ENCODE results near the gene XIRP2. TPM values are rescaled to one million over a fixed set of nuclear protein-coding genes. Genes with fewer than 3 reads are reported as not detected.

XIRP2 gene
- total RNA-seq, 1 experiment from 2014 or later: not detected

DNA sequence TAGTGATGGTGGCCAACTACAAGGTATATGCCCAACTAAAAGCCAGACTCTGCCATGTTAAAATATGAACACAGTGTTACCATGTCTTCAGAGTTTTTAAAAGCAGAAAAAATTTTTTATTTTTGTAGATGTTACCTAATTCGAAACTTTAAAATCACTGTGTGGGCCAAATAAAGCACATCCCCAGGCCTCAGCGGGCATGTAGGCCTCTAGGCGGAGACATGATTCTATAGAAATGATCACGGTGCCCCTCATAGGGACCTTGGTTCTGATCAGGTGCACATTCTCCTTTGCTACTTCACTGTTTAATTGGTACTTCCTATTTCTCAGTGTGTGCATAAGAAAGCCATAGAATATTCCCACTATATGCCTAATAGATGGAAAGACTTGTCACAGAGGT lies 349.2 kb downstream of the XIRP2 start:
- Mint-ChIP-seq H3K27ac (ENCODE audit: unreplicated experiment) (no peak overlapping the region), H3K9me3 (ENCODE audit: low read depth, unreplicated experiment) (no peaks in the 10 kb centered on the region), H3K4me3 (ENCODE audit: low read depth, unreplicated experiment) (no peak overlapping the region), H3K36me3 (ENCODE audit: insufficient read depth, unreplicated experiment) (no peaks in the 10 kb centered on the region), H3K27me3 (ENCODE audit: unreplicated experiment) (no peaks in the 10 kb centered on the region), H3K4me1 (ENCODE audit: low read depth, unreplicated experiment) (no peaks in the 10 kb centered on the region)
- TF ChIP-seq CTCF (IDR thresholded peaks at IDR 0.05; ENCODE audit: unreplicated experiment): no peak
- intact Hi-C loops (cut with micrococcal nuclease; ENCODE audit: unreplicated experiment): no loop called here
- no TSS peak for BruUV-seq (replicated peaks)
- no peak for DNase-seq
- CTCF ChIA-PET: no interaction called here

GRCh38 chr2:167240671-167241070 lies 352.4 kb downstream of the XIRP2 start:
- CTCF ChIA-PET: interaction anchor here (0.6 kb wide), 1 partner anchor 45 kb away, joined by 3 read pairs; no protein-coding TSS in a partner anchor
- no peak overlapping the region for H3K4me3 Mint-ChIP-seq (ENCODE audit: low read depth, unreplicated experiment)
- no peak overlapping the region for H3K27ac Mint-ChIP-seq (ENCODE audit: unreplicated experiment)
- no peaks in the 10 kb centered on the region for H3K36me3 Mint-ChIP-seq (ENCODE audit: insufficient read depth, unreplicated experiment)
- no peaks in the 10 kb centered on the region for H3K9me3 Mint-ChIP-seq (ENCODE audit: low read depth, unreplicated experiment)
- no peak for TF ChIP-seq CTCF (IDR thresholded peaks at IDR 0.05; ENCODE audit: unreplicated experiment)
- H3K4me1 Mint-ChIP-seq (ENCODE audit: low read depth, unreplicated experiment): no peaks in the 10 kb centered on the region
- intact Hi-C loops (cut with micrococcal nuclease; ENCODE audit: unreplicated experiment): no loop called here
- H3K27me3 Mint-ChIP-seq (ENCODE audit: unreplicated experiment): peaks cover 5% of the 10 kb centered on the region
- DNase-seq: no peak
- no TSS peak for BruUV-seq (replicated peaks)

DNA sequence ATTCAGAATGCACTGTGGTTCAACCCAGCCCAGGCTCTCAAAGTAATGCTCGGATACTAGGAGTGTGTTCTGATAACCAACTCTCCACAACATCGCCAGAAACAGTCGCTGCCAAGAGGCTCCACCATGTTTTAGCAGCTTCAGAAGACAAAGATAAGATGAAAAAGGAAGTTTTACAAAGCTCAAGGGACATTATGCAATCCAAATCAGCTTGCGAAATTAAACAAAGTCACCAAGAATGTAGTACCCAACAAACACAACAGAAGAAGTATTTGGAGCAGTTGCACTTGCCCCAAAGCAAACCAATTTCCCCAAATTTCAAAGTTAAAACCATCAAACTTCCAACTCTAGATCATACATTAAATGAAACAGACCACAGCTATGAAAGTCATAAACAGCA lies 360.9 kb downstream of the XIRP2 start:
- BruUV-seq (replicated peaks): no TSS peak
- Mint-ChIP-seq H3K4me1 (ENCODE audit: low read depth, unreplicated experiment) (no peaks in the 10 kb centered on the region), H3K9me3 (ENCODE audit: low read depth, unreplicated experiment) (peaks cover 4% of the 10 kb centered on the region), H3K27me3 (ENCODE audit: unreplicated experiment) (peaks cover 10% of the 10 kb centered on the region), H3K27ac (ENCODE audit: unreplicated experiment) (no peak overlapping the region), H3K36me3 (ENCODE audit: insufficient read depth, unreplicated experiment) (no peaks in the 10 kb centered on the region), H3K4me3 (ENCODE audit: low read depth, unreplicated experiment) (no peak overlapping the region)
- intact Hi-C loops (cut with micrococcal nuclease; ENCODE audit: unreplicated experiment): no loop called here
- no peak for TF ChIP-seq CTCF (IDR thresholded peaks at IDR 0.05; ENCODE audit: unreplicated experiment)
- DNase-seq: no peak
- CTCF ChIA-PET: no interaction called here

- H3K27ac Mint-ChIP-seq (ENCODE audit: unreplicated experiment): no peak overlapping the region
- H3K4me3 Mint-ChIP-seq (ENCODE audit: low read depth, unreplicated experiment): no peak overlapping the region
- H3K9me3 Mint-ChIP-seq (ENCODE audit: low read depth, unreplicated experiment): peaks cover 4% of the 10 kb centered on the region
- TF ChIP-seq CTCF (IDR thresholded peaks at IDR 0.05; ENCODE audit: unreplicated experiment): no peak
- BruUV-seq (replicated peaks): no TSS peak
- no peaks in the 10 kb centered on the region for H3K27me3 Mint-ChIP-seq (ENCODE audit: unreplicated experiment)
- intact Hi-C loops (cut with micrococcal nuclease; ENCODE audit: unreplicated experiment): no loop called here
- DNase-seq: peak; percentile 2
- no peaks in the 10 kb centered on the region for H3K36me3 Mint-ChIP-seq (ENCODE audit: insufficient read depth, unreplicated experiment)
- H3K4me1 Mint-ChIP-seq (ENCODE audit: low read depth, unreplicated experiment): peaks cover 7% of the 10 kb centered on the region
- CTCF ChIA-PET: interaction anchor here (0.6 to 0.9 kb wide), 2 partner anchors 11 to 713 kb away, joined by 3 to 4 read pairs; no protein-coding TSS in a partner anchor
These were observed 364.7 kb downstream of the XIRP2 start for GRCh38 chr2:167253025-167253424.

All from Calu3 (cell line).